ENCODE results near the gene SP6. TPM values are rescaled to one million over a fixed set of nuclear protein-coding genes. Genes with fewer than 3 reads are reported as not detected.

The SP6 gene
- total and polyA plus RNA-seq, 4 donors: 0.03 to 0.09 (median 0.06) TPM

DNA sequence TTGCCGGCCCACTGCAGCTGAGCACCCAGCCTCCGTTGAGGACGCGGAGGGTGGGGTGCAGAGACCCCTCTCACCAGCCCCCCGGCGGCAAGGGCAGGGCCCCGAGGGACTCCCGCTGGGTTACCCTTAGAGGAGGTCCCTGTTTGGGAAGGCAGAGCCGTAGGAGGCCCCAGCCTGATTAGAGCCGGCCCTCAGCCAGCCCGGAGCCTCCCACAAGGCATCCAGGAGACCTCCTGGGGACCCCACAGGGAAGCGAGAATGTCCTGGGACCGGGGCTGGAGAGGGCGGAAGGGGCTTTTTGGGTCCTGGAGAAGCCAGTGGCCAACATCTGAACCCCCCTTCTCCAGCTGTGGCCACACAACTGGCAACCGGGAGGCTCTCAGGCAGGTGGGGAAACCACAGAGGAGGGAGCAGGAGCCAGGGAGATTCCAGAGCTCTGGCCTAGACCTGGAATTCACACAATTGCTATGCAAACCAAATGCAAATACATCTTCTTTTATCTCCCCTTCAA, 21.7 kb upstream of the SP6 start:
- no peak overlapping the region for H3K9ac ChIP-seq (ENCODE audit: low read depth in 1 of 2, low read length in 2 of 2)
- H3K27ac ChIP-seq (ENCODE audit: low read depth in 1 of 2, low read length in 2 of 2): no peak overlapping the region
- H3K9me3 ChIP-seq (ENCODE audit: control insufficient read depth in 4 of 4, low read length in 3 of 4): no peaks in the 10 kb centered on the region
- H3K4me3 ChIP-seq (ENCODE audit: low read depth in 1 of 3, low read length in 3 of 3): no peak overlapping the region
- no peak for DNase-seq (ENCODE audit: low spot score)
- peaks cover 0 to 5% (median 0%) of the 10 kb centered on the region in 4 donors for H3K27me3 ChIP-seq (ENCODE audit: control insufficient read depth in 4 of 4, insufficient read depth in 4 of 4, low read length in 3 of 4)
- TF ChIP-seq, protein P1, sequence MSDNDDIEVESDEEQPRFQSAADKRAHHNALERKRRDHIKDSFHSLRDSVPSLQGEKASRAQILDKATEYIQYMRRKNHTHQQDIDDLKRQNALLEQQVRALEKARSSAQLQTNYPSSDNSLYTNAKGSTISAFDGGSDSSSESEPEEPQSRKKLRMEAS (IDR thresholded peaks at IDR 0.05): no peak
- TF ChIP-seq, protein P2, sequence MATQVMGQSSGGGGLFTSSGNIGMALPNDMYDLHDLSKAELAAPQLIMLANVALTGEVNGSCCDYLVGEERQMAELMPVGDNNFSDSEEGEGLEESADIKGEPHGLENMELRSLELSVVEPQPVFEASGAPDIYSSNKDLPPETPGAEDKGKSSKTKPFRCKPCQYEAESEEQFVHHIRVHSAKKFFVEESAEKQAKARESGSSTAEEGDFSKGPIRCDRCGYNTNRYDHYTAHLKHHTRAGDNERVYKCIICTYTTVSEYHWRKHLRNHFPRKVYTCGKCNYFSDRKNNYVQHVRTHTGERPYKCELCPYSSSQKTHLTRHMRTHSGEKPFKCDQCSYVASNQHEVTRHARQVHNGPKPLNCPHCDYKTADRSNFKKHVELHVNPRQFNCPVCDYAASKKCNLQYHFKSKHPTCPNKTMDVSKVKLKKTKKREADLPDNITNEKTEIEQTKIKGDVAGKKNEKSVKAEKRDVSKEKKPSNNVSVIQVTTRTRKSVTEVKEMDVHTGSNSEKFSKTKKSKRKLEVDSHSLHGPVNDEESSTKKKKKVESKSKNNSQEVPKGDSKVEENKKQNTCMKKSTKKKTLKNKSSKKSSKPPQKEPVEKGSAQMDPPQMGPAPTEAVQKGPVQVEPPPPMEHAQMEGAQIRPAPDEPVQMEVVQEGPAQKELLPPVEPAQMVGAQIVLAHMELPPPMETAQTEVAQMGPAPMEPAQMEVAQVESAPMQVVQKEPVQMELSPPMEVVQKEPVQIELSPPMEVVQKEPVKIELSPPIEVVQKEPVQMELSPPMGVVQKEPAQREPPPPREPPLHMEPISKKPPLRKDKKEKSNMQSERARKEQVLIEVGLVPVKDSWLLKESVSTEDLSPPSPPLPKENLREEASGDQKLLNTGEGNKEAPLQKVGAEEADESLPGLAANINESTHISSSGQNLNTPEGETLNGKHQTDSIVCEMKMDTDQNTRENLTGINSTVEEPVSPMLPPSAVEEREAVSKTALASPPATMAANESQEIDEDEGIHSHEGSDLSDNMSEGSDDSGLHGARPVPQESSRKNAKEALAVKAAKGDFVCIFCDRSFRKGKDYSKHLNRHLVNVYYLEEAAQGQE (IDR thresholded peaks at IDR 0.05): no peak
- TF ChIP-seq, protein P3, sequence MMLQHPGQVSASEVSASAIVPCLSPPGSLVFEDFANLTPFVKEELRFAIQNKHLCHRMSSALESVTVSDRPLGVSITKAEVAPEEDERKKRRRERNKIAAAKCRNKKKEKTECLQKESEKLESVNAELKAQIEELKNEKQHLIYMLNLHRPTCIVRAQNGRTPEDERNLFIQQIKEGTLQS (IDR thresholded peaks at IDR 0.05): no peak
- TF ChIP-seq JUND (IDR thresholded peaks at IDR 0.05): no peak
- TF ChIP-seq SP1 (IDR thresholded peaks at IDR 0.05): no peak
- TF ChIP-seq TAF1 (conservative IDR thresholded peaks at IDR 0.05): no peak
- no peak for TF ChIP-seq EGR1 (IDR thresholded peaks at IDR 0.05; ENCODE audit: low read depth in 2 of 2)
- no peak for TF ChIP-seq HNF4G (IDR thresholded peaks at IDR 0.05)
- TF ChIP-seq RAD21 (IDR thresholded peaks at IDR 0.05): no peak
- H3K36me3 ChIP-seq (ENCODE audit: control insufficient read depth in 4 of 4, insufficient read depth in 3 of 4, low read depth in 1 of 4, low read length in 3 of 4): no peaks in the 10 kb centered on the region
- peaks cover 0 to 9% (median 8%) of the 10 kb centered on the region in 4 donors for H3K4me1 ChIP-seq (ENCODE audit: control insufficient read depth in 4 of 4, insufficient read depth in 4 of 4, low read length in 3 of 4)
- WGBS: 54% methylated on average over 15 of the region's 15 CpGs

DNA sequence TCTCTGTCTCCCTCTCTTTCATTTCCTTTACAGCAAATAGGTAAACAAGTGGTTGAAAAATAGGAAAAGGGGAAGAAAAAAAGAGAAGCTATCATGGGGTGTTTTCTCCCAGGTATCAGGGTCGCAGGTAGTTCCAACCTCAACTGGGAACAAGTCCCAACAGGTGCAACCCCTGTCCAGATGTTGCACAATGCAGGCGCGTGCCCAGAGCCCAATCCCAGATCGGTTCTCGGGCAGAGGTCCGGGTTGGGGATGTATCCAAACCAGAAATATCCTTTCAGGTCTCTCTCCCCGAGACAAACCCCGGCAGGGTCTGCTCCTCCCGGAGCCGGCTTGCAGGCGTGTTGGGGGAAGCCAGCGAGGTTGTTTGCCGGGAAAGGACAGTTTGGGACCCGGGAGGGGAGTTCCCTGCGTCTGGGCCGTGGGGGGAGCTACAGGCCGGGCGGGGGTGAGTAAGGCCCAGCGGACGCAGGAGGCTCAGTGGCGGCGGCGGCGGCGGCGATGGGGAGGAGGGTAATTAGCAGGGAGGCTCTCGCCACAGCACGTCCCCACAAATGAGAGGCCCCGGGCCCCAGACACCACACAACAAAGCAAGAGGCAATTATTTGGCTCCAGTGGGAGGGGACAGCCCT, 21.2 kb upstream of the SP6 start:
- H3K9ac ChIP-seq (ENCODE audit: low read depth in 1 of 2, low read length in 2 of 2): no peak overlapping the region
- H3K27me3 ChIP-seq (ENCODE audit: control insufficient read depth in 4 of 4, insufficient read depth in 4 of 4, low read length in 3 of 4): peaks cover 0 to 7% (median 0%) of the 10 kb centered on the region in 4 donors
- H3K27ac ChIP-seq (ENCODE audit: low read depth in 1 of 2, low read length in 2 of 2): no peak overlapping the region
- WGBS: 41% methylated on average over 29 of the region's 29 CpGs
- no peak for DNase-seq (ENCODE audit: low spot score)
- no peak for TF ChIP-seq TAF1 (conservative IDR thresholded peaks at IDR 0.05)
- no peak for TF ChIP-seq HNF4A (conservative IDR thresholded peaks at IDR 0.05)
- no peak for TF ChIP-seq EGR1 (IDR thresholded peaks at IDR 0.05; ENCODE audit: low read depth in 2 of 2)
- TF ChIP-seq, protein P4, sequence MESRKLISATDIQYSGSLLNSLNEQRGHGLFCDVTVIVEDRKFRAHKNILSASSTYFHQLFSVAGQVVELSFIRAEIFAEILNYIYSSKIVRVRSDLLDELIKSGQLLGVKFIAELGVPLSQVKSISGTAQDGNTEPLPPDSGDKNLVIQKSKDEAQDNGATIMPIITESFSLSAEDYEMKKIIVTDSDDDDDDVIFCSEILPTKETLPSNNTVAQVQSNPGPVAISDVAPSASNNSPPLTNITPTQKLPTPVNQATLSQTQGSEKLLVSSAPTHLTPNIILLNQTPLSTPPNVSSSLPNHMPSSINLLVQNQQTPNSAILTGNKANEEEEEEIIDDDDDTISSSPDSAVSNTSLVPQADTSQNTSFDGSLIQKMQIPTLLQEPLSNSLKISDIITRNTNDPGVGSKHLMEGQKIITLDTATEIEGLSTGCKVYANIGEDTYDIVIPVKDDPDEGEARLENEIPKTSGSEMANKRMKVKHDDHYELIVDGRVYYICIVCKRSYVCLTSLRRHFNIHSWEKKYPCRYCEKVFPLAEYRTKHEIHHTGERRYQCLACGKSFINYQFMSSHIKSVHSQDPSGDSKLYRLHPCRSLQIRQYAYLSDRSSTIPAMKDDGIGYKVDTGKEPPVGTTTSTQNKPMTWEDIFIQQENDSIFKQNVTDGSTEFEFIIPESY (IDR thresholded peaks at IDR 0.05): no peak
- H3K4me3 ChIP-seq (ENCODE audit: low read depth in 1 of 3, low read length in 3 of 3): no peak overlapping the region
- H3K9me3 ChIP-seq (ENCODE audit: control insufficient read depth in 4 of 4, low read length in 3 of 4): no peaks in the 10 kb centered on the region
- peaks cover 0 to 9% (median 8%) of the 10 kb centered on the region in 4 donors for H3K4me1 ChIP-seq (ENCODE audit: control insufficient read depth in 4 of 4, insufficient read depth in 4 of 4, low read length in 3 of 4)
- no peaks in the 10 kb centered on the region for H3K36me3 ChIP-seq (ENCODE audit: control insufficient read depth in 4 of 4, insufficient read depth in 3 of 4, low read depth in 1 of 4, low read length in 3 of 4)

Data from liver (tissue), 9 donors.